Measurements from ENCODE around the gene ATL3.

The ATL3 gene

GRCh38 chr11:63592975-63593395, 78.2 kb downstream of the ATL3 start:
- H3K79me2 ChIP-seq (ENCODE audit: insufficient read depth, low read length), result no peaks in the 10 kb centered on the region
- peak; percentile 65 for TF ChIP-seq CTCF (conservative IDR thresholded peaks at IDR 0.05; ENCODE audit: low read length)
- no peak for TF ChIP-seq EZH2phosphoT487 (IDR thresholded peaks at IDR 0.05; ENCODE audit: borderline replicate concordance)
- no peaks in the 10 kb centered on the region for H3K9me2 ChIP-seq (replicated peaks; ENCODE audit: low read depth, low read length)
- H3K36me3 ChIP-seq (ENCODE audit: insufficient read depth, low read length), result no peaks in the 10 kb centered on the region
- H2AFZ ChIP-seq (ENCODE audit: low read length), result no peak overlapping the region
- no peaks in the 10 kb centered on the region for H3K27me3 ChIP-seq (ENCODE audit: insufficient read depth, low read length, poor library complexity, severe bottlenecking)
- H3K4me2 ChIP-seq (ENCODE audit: low read depth, low read length, poor library complexity, severe bottlenecking), result no peak overlapping the region
- no peaks in the 10 kb centered on the region for H3K4me1 ChIP-seq (ENCODE audit: insufficient read depth, low read length, poor library complexity, severe bottlenecking)
- no peaks in the 10 kb centered on the region for H4K20me1 ChIP-seq (ENCODE audit: insufficient read depth, low read length, poor library complexity, severe bottlenecking)
- H3K9ac ChIP-seq (ENCODE audit: low read depth, low read length, poor library complexity, severe bottlenecking), result no peak overlapping the region
- no peaks in the 10 kb centered on the region for H3F3A ChIP-seq (ENCODE audit: low read depth)
- no peaks in the 10 kb centered on the region for H3K9me3 ChIP-seq (ENCODE audit: insufficient read depth, low read depth, low read length)
- no peak overlapping the region for H3K4me3 ChIP-seq (ENCODE audit: low read length, poor library complexity, severe bottlenecking)

GRCh38 chr11:63590024-63590788, 81.0 kb downstream of the ATL3 start:
- Histone ChIP-seq H3K79me2 (ENCODE audit: insufficient read depth, low read length) (no peaks in the 10 kb centered on the region), H3K4me1 (ENCODE audit: insufficient read depth, low read length, poor library complexity, severe bottlenecking) (no peaks in the 10 kb centered on the region), H3F3A (ENCODE audit: low read depth) (no peaks in the 10 kb centered on the region), H3K36me3 (ENCODE audit: insufficient read depth, low read length) (no peaks in the 10 kb centered on the region), H2AFZ (ENCODE audit: low read length) (no peak overlapping the region), H3K9ac (ENCODE audit: low read depth, low read length, poor library complexity, severe bottlenecking) (no peak overlapping the region), H3K4me2 (ENCODE audit: low read depth, low read length, poor library complexity, severe bottlenecking) (no peak overlapping the region), H4K20me1 (ENCODE audit: insufficient read depth, low read length, poor library complexity, severe bottlenecking) (no peaks in the 10 kb centered on the region), H3K9me3 (ENCODE audit: insufficient read depth, low read depth, low read length) (no peaks in the 10 kb centered on the region), H3K27me3 (ENCODE audit: insufficient read depth, low read length, poor library complexity, severe bottlenecking) (peaks cover 17% of the 10 kb centered on the region), H3K4me3 (ENCODE audit: low read length, poor library complexity, severe bottlenecking) (no peak overlapping the region), H3K9me2 (replicated peaks; ENCODE audit: low read depth, low read length) (no peaks in the 10 kb centered on the region)
- TF ChIP-seq CTCF (conservative IDR thresholded peaks at IDR 0.05; ENCODE audit: low read length) (no peak), EZH2phosphoT487 (IDR thresholded peaks at IDR 0.05; ENCODE audit: borderline replicate concordance) (no peak)

GRCh38 chr11:63589000-63589399, 82.2 kb downstream of the ATL3 start:
- no peaks in the 10 kb centered on the region for H3K9me3 ChIP-seq (ENCODE audit: insufficient read depth, low read depth, low read length)
- H3K4me3 ChIP-seq (ENCODE audit: low read length, poor library complexity, severe bottlenecking), result no peak overlapping the region
- no peaks in the 10 kb centered on the region for H4K20me1 ChIP-seq (ENCODE audit: insufficient read depth, low read length, poor library complexity, severe bottlenecking)
- H3K9ac ChIP-seq (ENCODE audit: low read depth, low read length, poor library complexity, severe bottlenecking), result no peak overlapping the region
- H3K4me1 ChIP-seq (ENCODE audit: insufficient read depth, low read length, poor library complexity, severe bottlenecking), result no peaks in the 10 kb centered on the region
- TF ChIP-seq CTCF (conservative IDR thresholded peaks at IDR 0.05; ENCODE audit: low read length) (no peak), EZH2phosphoT487 (IDR thresholded peaks at IDR 0.05; ENCODE audit: borderline replicate concordance) (no peak)
- no peaks in the 10 kb centered on the region for H3K36me3 ChIP-seq (ENCODE audit: insufficient read depth, low read length)
- peaks cover 17% of the 10 kb centered on the region for H3K27me3 ChIP-seq (ENCODE audit: insufficient read depth, low read length, poor library complexity, severe bottlenecking)
- no peaks in the 10 kb centered on the region for H3K79me2 ChIP-seq (ENCODE audit: insufficient read depth, low read length)
- H3K4me2 ChIP-seq (ENCODE audit: low read depth, low read length, poor library complexity, severe bottlenecking), result no peak overlapping the region
- H3K9me2 ChIP-seq (replicated peaks; ENCODE audit: low read depth, low read length), result no peaks in the 10 kb centered on the region
- no peak overlapping the region for H2AFZ ChIP-seq (ENCODE audit: low read length)
- no peaks in the 10 kb centered on the region for H3F3A ChIP-seq (ENCODE audit: low read depth)
